Measurements from ENCODE around the gene TNFAIP1.

The TNFAIP1 gene

GRCh38 chr17:28368915-28369683 lies 33.5 kb downstream of the TNFAIP1 start:
- Histone ChIP-seq H3K4me1 (ENCODE audit: insufficient read depth, low read length) (peaks cover 4% of the 10 kb centered on the region; the same call in 1 of the 2 replicates), H4K20me1 (ENCODE audit: insufficient read depth, low read length) (peaks cover 14% of the 10 kb centered on the region), H3K27me3 (ENCODE audit: insufficient read depth, low read length, poor library complexity) (no peaks in the 10 kb centered on the region), H3K9ac (ENCODE audit: low read depth, low read length) (no peak overlapping the region), H3K36me3 (ENCODE audit: insufficient read depth, low read length) (peaks cover 3% of the 10 kb centered on the region), H3K9me3 (ENCODE audit: insufficient read depth, low read length, severe bottlenecking) (no peaks in the 10 kb centered on the region), H3K79me2 (ENCODE audit: insufficient read depth, low read length) (no peaks in the 10 kb centered on the region), H3K4me3 (ENCODE audit: low read depth in 1 of 2, low read length in 2 of 2) (no peak overlapping the region), H3K4me2 (ENCODE audit: insufficient read depth, low read length) (no peak overlapping the region), H2AFZ (ENCODE audit: low read depth, low read length) (no peak overlapping the region), H3K27ac (ENCODE audit: low read length) (no peak overlapping the region)
- DNase-seq = no peak
- TF ChIP-seq EZH2 (IDR thresholded peaks at IDR 0.05; ENCODE audit: borderline replicate concordance, low read depth, low read length, severe bottlenecking) (no peak), CTCF (IDR thresholded peaks at IDR 0.05; ENCODE audit: borderline replicate concordance, extremely low read depth, low read length, poor library complexity, severe bottlenecking) (no peak)
- no peak for ATAC-seq (ENCODE audit: insufficient read depth, low read depth)

GRCh38 chr17:28369684-28370034 lies 34.1 kb downstream of the TNFAIP1 start:
- TF ChIP-seq EZH2 (IDR thresholded peaks at IDR 0.05; ENCODE audit: borderline replicate concordance, low read depth, low read length, severe bottlenecking) (no peak), CTCF (IDR thresholded peaks at IDR 0.05; ENCODE audit: borderline replicate concordance, extremely low read depth, low read length, poor library complexity, severe bottlenecking) (peak; percentile 14)

GRCh38 chr17:28370035-28370743 lies 34.6 kb downstream of the TNFAIP1 start, which contains the start of gene VTN:
Gene VTN, minus strand, starts transcription at chr17:28370307. Its CDS starts 104 bp downstream, at chr17:28370203.
- H3K9ac ChIP-seq (ENCODE audit: low read depth, low read length) = no peak within 1 kb of the TSS
- DNase-seq = no peak

More at GRCh38 chr17:28369684-28370034, 34.1 kb downstream of the TNFAIP1 start:
- Histone ChIP-seq H3K4me1 (ENCODE audit: insufficient read depth, low read length) (peaks cover 4% of the 10 kb centered on the region; the same call in 1 of the 2 replicates), H3K4me3 (ENCODE audit: low read depth in 1 of 2, low read length in 2 of 2) (no peak overlapping the region), H4K20me1 (ENCODE audit: insufficient read depth, low read length) (peaks cover 16% of the 10 kb centered on the region), H3K4me2 (ENCODE audit: insufficient read depth, low read length) (no peak overlapping the region), H3K9ac (ENCODE audit: low read depth, low read length) (no peak overlapping the region), H3K79me2 (ENCODE audit: insufficient read depth, low read length) (no peaks in the 10 kb centered on the region), H3K27ac (ENCODE audit: low read length) (no peak overlapping the region), H3K27me3 (ENCODE audit: insufficient read depth, low read length, poor library complexity) (no peaks in the 10 kb centered on the region), H2AFZ (ENCODE audit: low read depth, low read length) (no peak overlapping the region), H3K9me3 (ENCODE audit: insufficient read depth, low read length, severe bottlenecking) (no peaks in the 10 kb centered on the region), H3K36me3 (ENCODE audit: insufficient read depth, low read length) (peaks cover under 1% of the 10 kb centered on the region; the same call in 1 of the 2 replicates)
- no peak for ATAC-seq (ENCODE audit: insufficient read depth, low read depth)
- DNase-seq = no peak

More at GRCh38 chr17:28370035-28370743, 34.6 kb downstream of the TNFAIP1 start, which contains the start of gene VTN:
- TF ChIP-seq EZH2 (IDR thresholded peaks at IDR 0.05; ENCODE audit: borderline replicate concordance, low read depth, low read length, severe bottlenecking) (no peak), CTCF (IDR thresholded peaks at IDR 0.05; ENCODE audit: borderline replicate concordance, extremely low read depth, low read length, poor library complexity, severe bottlenecking) (no peak)
- H3K36me3 ChIP-seq (ENCODE audit: insufficient read depth, low read length) = no peaks in the 10 kb centered on the region
- H3K4me3 ChIP-seq (ENCODE audit: low read depth in 1 of 2, low read length in 2 of 2) = no peak within 1 kb of the TSS
- no peak within 1 kb of the TSS for H3K4me2 ChIP-seq (ENCODE audit: insufficient read depth, low read length)
- H3K79me2 ChIP-seq (ENCODE audit: insufficient read depth, low read length) = no peaks in the 10 kb centered on the region
- H2AFZ ChIP-seq (ENCODE audit: low read depth, low read length) = no peak within 1 kb of the TSS
- no peak for ATAC-seq (ENCODE audit: insufficient read depth, low read depth)
- H3K4me1 ChIP-seq (ENCODE audit: insufficient read depth, low read length) = peaks cover 4% of the 10 kb centered on the region; the same call in 1 of the 2 replicates
- no peaks in the 10 kb centered on the region for H3K27me3 ChIP-seq (ENCODE audit: insufficient read depth, low read length, poor library complexity)
- no peak within 1 kb of the TSS for H3K27ac ChIP-seq (ENCODE audit: low read length)
- H4K20me1 ChIP-seq (ENCODE audit: insufficient read depth, low read length) = peaks cover 11% of the 10 kb centered on the region
- H3K9me3 ChIP-seq (ENCODE audit: insufficient read depth, low read length, severe bottlenecking) = no peaks in the 10 kb centered on the region
